Activated CD4-positive, alpha-beta T cell treated with anti-CD3 and anti-CD28 coated beads, Interleukin-2, amount 10 ng/mL, durations not matched to agents 7 days and 5 days (primary cell): Measurements from ENCODE around the gene CCL28. TPM values are rescaled to one million over a fixed set of nuclear protein-coding genes. Genes with fewer than 3 reads are reported as not detected.
A peak's percentile ranks its signal among the peaks of the same experiment; 100 is the strongest.
"Not testable (repeated sequence)": the region's sequence is repeated elsewhere in the genome, so short reads cannot be mapped to it uniquely, and the experiment has no call there.

Source experiments
- CTCF ChIA-PET: fragments of 350-600 bp; sonication (Branson Sonifier 250); formaldehyde crosslinking; loops from one replicate; lab custom pipeline; 2021; ENCODE audit warnings: antibody characterized with exemption; lab: Charles Lee
- POLR2A ChIA-PET: fragments of 350-600 bp; sonication (Branson Sonifier 250); formaldehyde crosslinking; loops from one replicate; lab custom pipeline; 2021; ENCODE audit warnings: antibody characterized with exemption; lab: Charles Lee
- DNase-seq: peaks from one replicate; pipeline ENCODE4 v3.0.0-alpha.2; 2020
- H3K27ac Mint-ChIP-seq: one replicate; pipeline ENCODE4 v1.8.0; 2021; ENCODE audit warnings: mild to moderate bottlenecking, moderate library complexity, mixed read lengths
- H3K27me3 Mint-ChIP-seq: one replicate; pipeline ENCODE4 v1.8.0; 2021; ENCODE audit warnings: mixed read lengths
- H3K36me3 Mint-ChIP-seq: one replicate; pipeline ENCODE4 v1.8.0; 2021; ENCODE audit warnings: low read depth, mixed read lengths
- H3K4me1 Mint-ChIP-seq: one replicate; pipeline ENCODE4 v1.8.0; 2021; ENCODE audit warnings: mixed read lengths
- H3K4me3 Mint-ChIP-seq: one replicate; pipeline ENCODE4 v1.8.0; 2021; ENCODE audit warnings: mild to moderate bottlenecking, moderate library complexity, mixed read lengths
- H3K9me3 Mint-ChIP-seq: one replicate; pipeline ENCODE4 v1.8.0; 2021; ENCODE audit warnings: mixed read lengths
- total RNA-seq, 2 experiments: library from RNA; stranded (reverse); gene quantifications; one replicate each; pipeline ENCODE4 v1.2.3, GENCODE V29; 2021

Gene CCL28
- total RNA-seq, 2 experiments from 2014 or later, result 15.1 to 16.4 TPM

DNA sequence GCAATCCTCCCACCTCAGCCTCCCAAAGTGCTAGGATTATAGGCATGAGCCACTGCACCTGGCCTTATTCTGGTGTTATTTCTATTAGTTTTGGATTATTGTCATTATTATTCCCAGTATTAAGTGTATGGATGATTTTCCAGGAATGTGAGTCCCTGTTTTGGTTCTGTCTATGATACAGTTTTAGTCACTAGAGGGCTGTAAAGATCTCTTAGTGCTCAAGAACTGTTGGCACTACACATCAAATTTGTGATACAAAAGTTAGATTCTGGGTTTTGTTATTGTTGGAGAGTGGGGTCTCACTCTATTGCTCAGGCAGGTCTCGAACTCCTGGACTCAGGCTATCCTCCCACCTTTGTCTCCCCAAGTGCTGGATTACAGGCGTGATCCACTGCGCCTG is 12.1 kb downstream of the CCL28 start:
- ChIA-PET POLR2A (interaction anchor here (0.6 kb wide), 1 partner anchor 26 kb away, joined by 3 read pairs; no protein-coding TSS in a partner anchor), CTCF (no interaction called here)
- H3K27me3 Mint-ChIP-seq, result peaks cover 3% of the 10 kb centered on the region
- H3K36me3 Mint-ChIP-seq, result peaks cover 30% of the 10 kb centered on the region
- no peak overlapping the region for H3K27ac Mint-ChIP-seq
- peaks cover 32% of the 10 kb centered on the region for H3K4me1 Mint-ChIP-seq
- H3K4me3 Mint-ChIP-seq, result no peak overlapping the region
- no peak for DNase-seq
- peaks cover 17% of the 10 kb centered on the region for H3K9me3 Mint-ChIP-seq

DNA sequence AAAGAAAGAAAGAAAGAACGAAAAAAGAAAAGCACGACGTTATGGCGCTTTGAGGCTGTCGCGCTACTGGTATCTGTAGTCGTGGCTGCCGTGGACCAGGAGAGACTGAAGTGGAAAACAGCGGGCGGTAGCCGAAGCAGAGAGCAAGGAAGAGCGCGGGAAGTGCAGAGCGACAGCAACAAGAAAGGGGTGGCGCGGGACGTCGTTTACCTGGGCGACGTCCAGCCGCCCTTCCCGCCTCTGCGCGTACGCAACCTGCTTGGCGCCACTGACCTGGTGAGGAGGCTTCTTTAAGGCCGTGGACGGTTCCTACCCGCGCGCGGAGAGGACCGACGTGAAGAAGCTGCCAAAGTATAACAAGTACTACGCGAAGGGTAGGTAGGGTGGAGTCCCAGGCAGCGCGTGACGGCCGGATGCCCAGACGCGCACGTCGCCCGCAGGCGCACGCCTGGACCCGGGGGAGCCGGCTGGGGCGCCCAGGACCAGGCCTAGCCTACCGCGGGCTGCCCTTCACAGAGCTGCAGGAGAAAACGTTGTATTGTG is 15.4 kb downstream of the CCL28 start:
- no peaks in the 10 kb centered on the region for H3K27me3 Mint-ChIP-seq
- peaks cover 8% of the 10 kb centered on the region for H3K9me3 Mint-ChIP-seq

DNA sequence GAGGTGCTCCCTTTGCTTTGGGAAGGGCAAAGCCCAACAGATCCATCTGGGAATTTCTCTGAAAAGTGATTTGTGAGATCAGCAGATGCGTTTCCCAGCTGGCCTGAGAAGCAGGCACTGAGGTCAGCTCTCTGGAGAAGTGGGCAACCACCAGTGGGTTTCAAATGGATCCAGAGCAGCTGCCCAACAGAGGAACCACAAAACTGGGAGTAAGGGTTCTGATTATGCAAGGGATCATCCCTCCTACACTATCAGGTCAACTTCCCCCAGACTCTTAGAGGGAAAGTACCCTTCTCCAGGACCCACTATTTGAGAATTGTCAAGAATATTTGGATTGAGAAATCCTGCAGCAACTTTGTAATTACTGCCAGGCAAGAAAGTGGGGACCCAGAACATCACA is 21.7 kb downstream of the CCL28 start:
- Mint-ChIP-seq H3K4me1 (peaks cover 34% of the 10 kb centered on the region), H3K27ac (no peak overlapping the region), H3K4me3 (no peak overlapping the region), H3K36me3 (peaks cover 25% of the 10 kb centered on the region), H3K27me3 (no peaks in the 10 kb centered on the region), H3K9me3 (no peaks in the 10 kb centered on the region)
- ChIA-PET CTCF (interaction anchor here (0.5 to 2.7 kb wide), 18 partner anchors 9 to 398 kb away, joined by 3 to 9 read pairs (median 3); partner anchors contain the start of genes HMGCS1, TMEM267 and ZNF131), POLR2A (no interaction called here)
- DNase-seq, result no peak

More for the DNA sequence above, 15.4 kb downstream of the CCL28 start:
- ChIA-PET POLR2A (interaction anchor here (0.6 kb wide), 1 partner anchor 60 kb away, joined by 4 read pairs; no protein-coding TSS in a partner anchor), CTCF (interaction anchor here (0.6 to 1.0 kb wide), 2 partner anchors 16 to 1496 kb away, joined by 3 to 6 read pairs; partner anchors contain the start of gene CCL28)
- H3K27ac Mint-ChIP-seq, result peak overlapping the region; percentile 97
- H3K4me3 Mint-ChIP-seq, result peak overlapping the region; percentile 88
- H3K36me3 Mint-ChIP-seq, result peaks cover 27% of the 10 kb centered on the region
- H3K4me1 Mint-ChIP-seq, result peaks cover 40% of the 10 kb centered on the region
- peak; percentile 72 for DNase-seq

DNA sequence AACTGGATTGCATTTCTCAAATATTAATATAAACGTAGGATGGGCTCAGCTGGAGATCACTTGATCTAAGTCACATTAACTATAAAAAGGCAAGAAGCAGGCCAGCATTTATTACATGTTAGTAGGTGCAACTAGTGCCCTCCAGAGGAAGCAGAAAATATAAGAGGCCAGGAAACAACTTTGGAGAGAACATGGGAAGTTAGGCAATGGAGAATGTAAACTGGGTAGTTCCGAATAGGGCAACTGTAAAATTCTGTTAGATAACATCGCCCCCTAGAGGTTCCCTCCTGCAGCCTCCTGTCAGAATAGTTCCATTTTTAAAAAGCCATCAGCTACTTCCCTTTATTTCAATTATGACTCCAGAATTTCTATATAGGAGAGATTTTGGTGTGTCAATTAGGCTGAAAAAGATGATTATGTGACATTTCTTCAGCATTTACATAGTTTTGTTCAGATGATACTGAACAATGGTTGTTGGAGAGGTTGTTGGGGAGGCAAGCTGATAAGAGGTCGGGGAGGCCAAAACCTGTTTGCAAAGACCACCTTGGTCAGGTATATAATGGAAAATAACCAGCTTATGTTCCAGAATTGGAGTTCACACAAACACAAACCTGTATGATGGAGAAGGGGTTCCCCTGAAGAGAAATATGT is 22.4 kb downstream of the CCL28 start:
- Mint-ChIP-seq H3K4me3 (no peak overlapping the region), H3K27me3 (no peaks in the 10 kb centered on the region), H3K36me3 (peaks cover 23% of the 10 kb centered on the region), H3K27ac (no peak overlapping the region), H3K9me3 (no peaks in the 10 kb centered on the region), H3K4me1 (peaks cover 30% of the 10 kb centered on the region)
- ChIA-PET POLR2A (no interaction called here), CTCF (interaction anchor here (0.5 to 2.7 kb wide), 21 partner anchors 10 to 398 kb away, joined by 3 to 9 read pairs (median 3); partner anchors contain the start of genes HMGCS1, TMEM267 and ZNF131)
- peak; percentile 64 for DNase-seq

DNA sequence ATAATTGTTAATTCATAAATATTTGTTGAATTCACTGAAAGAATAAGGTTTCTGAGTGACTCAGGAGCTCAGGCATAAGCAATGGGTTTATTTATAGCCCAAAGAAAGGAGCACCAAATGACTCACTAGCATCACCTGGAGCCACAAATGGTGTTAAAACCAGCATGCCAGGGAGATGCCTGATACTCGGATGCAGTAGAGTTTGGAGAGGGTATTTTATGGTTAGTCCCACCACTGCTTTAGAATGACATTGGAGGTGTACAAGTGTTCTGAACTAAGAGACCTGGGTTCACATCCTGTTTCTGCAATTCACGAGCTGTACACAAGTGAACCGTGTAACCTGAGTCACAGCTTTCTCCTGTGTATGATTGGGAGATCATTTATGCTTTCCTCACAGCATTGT is 25.2 kb downstream of the CCL28 start:
- no peaks in the 10 kb centered on the region for H3K9me3 Mint-ChIP-seq
- no peak overlapping the region for H3K4me3 Mint-ChIP-seq
- POLR2A ChIA-PET, result no interaction called here
- no peak for DNase-seq
- H3K27ac Mint-ChIP-seq, result no peak overlapping the region
- no peaks in the 10 kb centered on the region for H3K27me3 Mint-ChIP-seq
- CTCF ChIA-PET, result interaction anchor here (1.6 kb wide), 1 partner anchor 281 kb away, joined by 5 read pairs; no protein-coding TSS in a partner anchor
- peaks cover 39% of the 10 kb centered on the region for H3K4me1 Mint-ChIP-seq
- peaks cover 45% of the 10 kb centered on the region for H3K36me3 Mint-ChIP-seq

DNA sequence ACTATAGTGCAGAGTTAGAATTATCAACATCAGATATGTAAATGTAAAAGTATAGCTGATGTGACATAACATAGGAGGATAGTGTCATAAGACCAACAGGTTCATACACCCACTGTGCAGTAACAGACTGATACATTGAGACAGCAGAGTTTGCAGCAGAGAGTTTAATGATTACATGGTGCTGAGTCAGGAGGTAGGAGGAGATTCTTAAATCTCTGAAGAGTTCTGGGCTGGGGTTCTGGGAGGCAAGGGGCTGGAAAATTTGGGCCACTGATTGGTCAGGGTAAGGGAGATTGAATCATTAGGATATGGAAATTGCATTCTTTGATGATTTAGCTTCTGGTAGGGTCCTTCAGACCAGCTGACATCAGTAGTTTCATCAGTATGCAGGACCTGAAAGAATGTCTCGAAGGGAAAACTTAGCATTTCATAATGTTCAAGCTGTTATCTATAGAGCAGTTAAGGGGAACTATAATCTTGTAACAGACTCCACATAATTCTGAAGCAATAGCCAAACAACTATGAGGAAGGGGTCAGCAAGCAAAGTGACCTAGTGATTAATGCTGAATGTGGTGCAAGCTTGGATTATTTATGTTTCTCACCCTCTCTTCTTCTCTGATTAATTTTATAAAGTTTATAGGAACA is 35.6 kb downstream of the CCL28 start:
- Mint-ChIP-seq H3K4me3 (no peak overlapping the region), H3K27me3 (no peaks in the 10 kb centered on the region), H3K9me3 (no peaks in the 10 kb centered on the region), H3K27ac (no peak overlapping the region), H3K4me1 (peaks cover 1% of the 10 kb centered on the region), H3K36me3 (peaks cover 36% of the 10 kb centered on the region)
- CTCF ChIA-PET, result interaction anchor here (0.6 kb wide), 1 partner anchor 244 kb away, joined by 3 read pairs; no protein-coding TSS in a partner anchor
- POLR2A ChIA-PET, result no interaction called here
- DNase-seq, result no peak

DNA sequence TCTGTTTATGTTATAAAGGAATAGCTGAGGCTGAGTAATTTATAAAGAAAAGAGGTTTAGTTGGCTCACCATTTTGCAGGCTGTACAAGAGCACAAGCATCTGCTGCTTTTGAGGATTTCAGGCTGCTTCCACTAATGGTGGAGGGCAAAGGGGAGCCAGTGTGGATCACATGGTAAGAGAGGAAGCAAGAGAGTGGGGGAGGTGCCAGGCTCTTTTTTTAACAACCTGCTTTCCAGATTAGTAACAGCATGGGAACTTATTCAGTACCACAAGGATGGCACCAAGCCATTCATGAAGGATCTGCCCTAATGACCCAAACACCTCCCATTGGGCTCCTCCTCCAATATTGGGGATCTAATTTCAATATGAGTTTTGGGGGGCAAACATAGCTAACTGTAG is 40.4 kb downstream of the CCL28 start:
- CTCF ChIA-PET, result interaction anchor here (1.9 kb wide), 1 partner anchor 9 kb away, joined by 4 read pairs; no protein-coding TSS in a partner anchor
- DNase-seq, result no peak
- POLR2A ChIA-PET, result no interaction called here
- no peaks in the 10 kb centered on the region for H3K4me1 Mint-ChIP-seq
- peaks cover 3% of the 10 kb centered on the region for H3K9me3 Mint-ChIP-seq
- no peak overlapping the region for H3K27ac Mint-ChIP-seq
- H3K36me3 Mint-ChIP-seq, result peaks cover 17% of the 10 kb centered on the region
- H3K27me3 Mint-ChIP-seq, result no peaks in the 10 kb centered on the region
- no peak overlapping the region for H3K4me3 Mint-ChIP-seq

DNA sequence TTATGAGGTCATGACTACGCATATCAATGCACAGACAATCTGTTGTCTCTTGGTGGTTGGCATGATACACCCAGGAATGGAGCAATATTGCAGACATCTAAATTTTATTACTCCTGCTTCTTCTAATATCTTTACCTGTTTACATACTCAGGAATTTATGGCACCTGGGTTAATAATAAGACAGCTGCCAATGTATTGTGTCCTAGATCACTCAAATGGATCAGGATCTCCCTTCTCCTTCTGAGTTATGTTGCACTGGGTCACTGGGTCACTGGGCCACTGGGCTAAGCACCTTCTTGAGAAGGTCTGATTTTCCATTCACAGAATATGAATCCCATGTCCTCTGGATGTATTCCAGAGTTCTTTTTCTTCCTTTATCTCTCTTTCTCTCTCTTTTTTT is 41.8 kb downstream of the CCL28 start:
- H3K27me3 Mint-ChIP-seq, result peaks cover 2% of the 10 kb centered on the region
- CTCF ChIA-PET, result no interaction called here
- POLR2A ChIA-PET, result no interaction called here
- H3K4me1 Mint-ChIP-seq, result no peaks in the 10 kb centered on the region
- no peak overlapping the region for H3K4me3 Mint-ChIP-seq
- no peak overlapping the region for H3K27ac Mint-ChIP-seq
- H3K9me3 Mint-ChIP-seq, result peaks cover 5% of the 10 kb centered on the region
- peaks cover 9% of the 10 kb centered on the region for H3K36me3 Mint-ChIP-seq
- no peak for DNase-seq

DNA sequence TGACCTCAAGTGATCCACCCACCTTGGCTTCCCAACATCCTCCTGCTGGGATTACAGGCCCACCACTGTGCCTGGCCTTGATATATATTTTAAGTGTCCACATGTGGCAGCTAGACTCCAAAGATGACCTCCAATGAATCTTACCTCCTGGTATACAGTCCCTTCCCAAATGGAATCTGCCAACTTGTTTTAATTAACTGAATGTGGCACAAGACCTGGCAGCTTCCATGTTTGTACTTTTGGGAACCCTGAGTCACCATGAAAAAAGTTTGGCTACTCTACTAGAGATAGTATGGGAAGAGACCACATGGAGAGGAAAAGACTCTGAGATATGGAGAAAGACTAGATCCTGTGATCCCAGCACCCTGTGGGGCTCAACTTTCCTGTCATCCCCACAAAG is 42.5 kb downstream of the CCL28 start:
- DNase-seq, result no peak
- Mint-ChIP-seq H3K27me3 (peaks cover 4% of the 10 kb centered on the region), H3K36me3 (peaks cover 9% of the 10 kb centered on the region), H3K9me3 (peaks cover 5% of the 10 kb centered on the region), H3K27ac (no peak overlapping the region), H3K4me3 (no peak overlapping the region), H3K4me1 (no peaks in the 10 kb centered on the region)
- CTCF ChIA-PET, result interaction anchor here (0.7 kb wide), 1 partner anchor 793 kb away, joined by 3 read pairs; no protein-coding TSS in a partner anchor
- POLR2A ChIA-PET, result interaction anchor here (0.6 kb wide), 1 partner anchor 183 kb away, joined by 7 read pairs; no protein-coding TSS in a partner anchor

DNA sequence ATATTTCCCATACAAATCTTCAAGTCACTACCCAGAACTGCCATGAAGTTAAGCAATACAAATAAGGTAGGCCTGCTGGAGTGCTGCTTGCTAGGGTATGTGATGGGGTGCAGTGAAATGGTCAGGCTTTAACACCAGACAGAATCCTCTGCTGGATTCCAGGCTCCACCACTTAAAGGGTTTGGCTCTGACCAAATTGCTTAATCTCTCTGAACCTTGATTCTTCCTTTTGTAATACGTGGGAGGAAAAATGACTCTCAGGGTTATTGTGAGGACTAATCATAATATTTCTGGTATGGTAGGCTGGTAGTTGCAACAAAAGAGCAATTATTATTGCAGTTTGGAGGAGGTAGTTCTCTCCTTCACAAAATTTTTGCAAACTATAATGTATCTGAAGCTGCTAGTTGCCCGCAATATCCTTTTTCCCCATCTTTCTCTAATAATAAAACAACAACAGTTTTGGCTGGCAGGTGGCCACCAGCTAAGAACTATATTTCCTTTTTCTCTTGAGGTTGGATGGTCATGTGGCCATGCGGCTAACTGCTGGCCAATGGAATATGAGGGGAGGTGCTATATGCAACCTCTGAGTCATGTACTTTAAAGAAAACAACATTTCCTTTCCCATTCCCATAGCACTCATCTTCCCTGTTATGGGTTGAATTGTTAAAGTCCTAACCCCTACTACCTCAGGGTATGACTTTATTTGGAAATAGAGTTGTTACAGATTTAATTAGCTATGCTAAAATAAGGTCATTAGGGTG is 44.1 kb downstream of the CCL28 start:
- ChIA-PET CTCF (no interaction called here), POLR2A (no interaction called here)
- DNase-seq, result no peak
- Mint-ChIP-seq H3K4me3 (no peak overlapping the region), H3K4me1 (no peaks in the 10 kb centered on the region), H3K36me3 (peaks cover 3% of the 10 kb centered on the region), H3K9me3 (peaks cover 5% of the 10 kb centered on the region), H3K27ac (no peak overlapping the region), H3K27me3 (peaks cover 4% of the 10 kb centered on the region)

DNA sequence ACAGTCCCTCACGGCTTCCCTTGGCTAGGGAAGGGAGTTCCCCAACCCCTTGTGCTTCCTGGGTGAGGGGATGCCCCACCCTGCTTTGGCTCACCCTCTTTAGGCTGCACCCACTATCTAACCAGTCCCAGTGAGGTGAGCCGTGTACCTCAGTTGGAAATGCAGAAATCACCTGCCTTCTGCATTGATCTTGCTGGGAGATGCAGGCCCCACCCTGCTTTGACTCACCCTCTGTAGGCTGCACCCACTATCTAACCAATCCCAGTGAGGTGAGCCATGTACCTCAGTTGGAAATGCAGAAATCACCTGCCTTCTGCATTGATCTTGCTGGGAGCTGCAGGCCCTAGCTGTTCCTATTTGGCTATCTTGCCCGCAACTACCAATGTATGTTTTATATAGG is 44.7 kb downstream of the CCL28 start:
- ChIA-PET POLR2A (no interaction called here), CTCF (interaction anchor here (1.2 kb wide), 1 partner anchor 19 kb away, joined by 3 read pairs; no protein-coding TSS in a partner anchor)
- Mint-ChIP-seq H3K27ac (no peak overlapping the region), H3K36me3 (peaks cover 3% of the 10 kb centered on the region), H3K9me3 (peaks cover 10% of the 10 kb centered on the region), H3K4me3 (no peak overlapping the region), H3K27me3 (peaks cover 4% of the 10 kb centered on the region), H3K4me1 (no peaks in the 10 kb centered on the region)
- DNase-seq, result no peak

DNA sequence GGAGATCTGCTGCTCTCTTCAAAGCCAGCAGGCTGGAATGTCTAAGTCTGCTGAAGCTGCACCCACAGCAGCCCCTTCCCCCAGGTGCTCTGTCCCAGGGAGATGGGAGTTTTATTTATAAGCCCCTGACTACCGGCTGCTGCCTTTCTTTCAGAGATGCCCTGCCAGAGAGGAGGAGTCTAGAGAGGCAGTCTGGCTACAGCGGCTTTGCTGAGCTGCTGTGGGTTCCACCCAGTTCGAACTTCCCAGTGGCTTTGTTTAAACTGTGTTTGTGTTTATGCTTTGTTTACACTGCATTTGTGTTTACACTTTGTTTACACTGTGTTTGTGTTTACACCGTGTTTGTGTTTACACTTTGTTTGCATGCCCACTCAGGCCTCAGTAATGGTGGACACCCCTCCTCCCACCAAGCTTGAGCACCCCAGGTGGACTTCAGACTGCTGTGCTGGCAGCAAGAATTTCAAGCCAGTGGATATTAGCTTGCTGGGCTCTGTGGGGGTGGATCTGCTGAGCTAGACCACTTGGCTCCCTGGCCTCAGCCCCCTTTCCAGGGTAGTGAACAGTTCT is 45.4 kb downstream of the CCL28 start:
- DNase-seq, H3K4me3 Mint-ChIP-seq, H3K27me3 Mint-ChIP-seq, H3K4me1 Mint-ChIP-seq, H3K36me3 Mint-ChIP-seq, H3K27ac Mint-ChIP-seq, POLR2A ChIA-PET: not testable (repeated sequence)
- H3K9me3 Mint-ChIP-seq, result peaks cover 10% of the 10 kb centered on the region
- CTCF ChIA-PET, result interaction anchor here (1.2 kb wide), 1 partner anchor 18 kb away, joined by 3 read pairs; no protein-coding TSS in a partner anchor
